IPS DF 6.9 (cell line): ENCODE results near the gene RYR1.
"Not testable (repeated sequence)": the region's sequence is repeated elsewhere in the genome, so short reads cannot be mapped to it uniquely, and the experiment has no call there.

Source experiments
- DNase-seq: peaks from one replicate; pipeline ENCODE4 v3.0.0-alpha.2; 2013; ENCODE audit warnings: low read depth, low spot score
- H3K27ac ChIP-seq: one replicate; pipeline ENCODE4 v1.5.1; 2013; ENCODE audit warnings: low read length, control low read depth
- H3K27me3 ChIP-seq: 2 replicates; pipeline ENCODE4 v1.6.1; 2013; ENCODE audit warnings: mild to moderate bottlenecking, low read length; ENCODE audit not compliant: control insufficient read depth, insufficient read depth
- H3K36me3 ChIP-seq: 2 replicates; pipeline ENCODE4 v1.6.1; 2013; ENCODE audit warnings: low read length; ENCODE audit not compliant: control insufficient read depth, insufficient read depth
- H3K4me1 ChIP-seq: 2 replicates; pipeline ENCODE4 v1.6.1; 2013; ENCODE audit warnings: low read length; ENCODE audit not compliant: control insufficient read depth, insufficient read depth
- H3K4me3 ChIP-seq: 2 replicates; pipeline ENCODE4 v1.5.1; 2013; ENCODE audit warnings: mild to moderate bottlenecking, low read length
- H3K9me3 ChIP-seq: 2 replicates; pipeline ENCODE4 v1.6.1; 2013; ENCODE audit warnings: low read length, inconsistent platforms; ENCODE audit not compliant: control insufficient read depth, insufficient read depth
- WGBS: extraction: QIAGEN DNeasy Blood & Tissue Kit; methylation state at CpG from one replicate; pipeline ENCODE4 v1.1.7; 2013; ENCODE audit warnings: mixed read lengths, missing lambda C conversion rate; ENCODE audit not compliant: insufficient read length, insufficient coverage; 5-methylcytosine and 5-hydroxymethylcytosine counted together

RYR1 gene

DNA sequence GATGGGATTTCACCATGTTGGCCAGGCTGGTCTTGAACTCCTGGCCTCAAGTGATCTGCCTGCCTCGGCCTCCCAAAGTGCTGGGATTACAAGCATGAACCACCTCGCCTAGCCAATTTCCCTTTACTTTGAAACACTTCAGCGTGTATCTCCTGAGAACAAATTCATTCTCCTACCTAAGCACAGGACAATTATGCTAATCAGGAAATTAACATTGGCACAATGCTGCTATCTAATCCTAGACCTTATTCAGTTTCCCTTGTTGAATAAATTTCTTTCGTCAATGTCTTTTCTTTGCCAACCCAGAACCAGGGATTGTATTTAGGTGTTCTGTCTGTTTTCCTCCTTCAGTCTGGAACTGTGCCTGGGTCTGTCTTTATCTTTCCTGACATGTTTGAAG is 116.5 kb downstream of the RYR1 start:
- WGBS = no CpG with 5 or more reads among the region's 4 CpGs
- Histone ChIP-seq H3K36me3 (peaks cover 4% of the 10 kb centered on the region; the same call in 1 of the 2 replicates), H3K4me1 (no peaks in the 10 kb centered on the region; the same call in 1 of the 2 replicates), H3K27me3 (no peaks in the 10 kb centered on the region), H3K27ac (no peak overlapping the region), H3K9me3 (no peaks in the 10 kb centered on the region), H3K4me3 (no peak overlapping the region)
- DNase-seq = no peak

DNA sequence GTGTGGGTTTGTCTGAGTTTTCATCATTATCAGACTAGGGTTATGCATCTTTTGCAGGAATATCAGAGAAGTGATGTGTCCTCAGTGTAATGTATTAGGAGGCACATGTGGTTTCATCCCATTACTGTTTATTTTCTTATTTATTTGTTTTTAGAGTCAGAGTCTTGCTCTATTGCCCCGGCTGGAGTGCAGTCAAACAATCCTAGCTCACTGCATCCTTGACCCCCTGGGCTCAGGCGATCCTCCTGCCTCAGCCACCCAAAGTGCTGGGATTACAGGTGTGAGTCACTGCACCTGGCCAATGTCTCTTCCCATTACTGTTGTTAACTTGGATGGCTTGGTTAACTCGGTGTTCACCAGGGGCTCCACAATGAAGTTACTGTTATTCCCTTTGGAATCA is 116.9 kb downstream of the RYR1 start:
- no peak for DNase-seq
- no peaks in the 10 kb centered on the region for H3K27me3 ChIP-seq
- H3K4me1 ChIP-seq = no peaks in the 10 kb centered on the region; the same call in 1 of the 2 replicates
- peaks cover 4% of the 10 kb centered on the region; the same call in 1 of the 2 replicates for H3K36me3 ChIP-seq
- no CpG with 5 or more reads among the region's 3 CpGs for WGBS
- no peak overlapping the region for H3K4me3 ChIP-seq
- H3K27ac ChIP-seq = no peak overlapping the region
- no peaks in the 10 kb centered on the region for H3K9me3 ChIP-seq

DNA sequence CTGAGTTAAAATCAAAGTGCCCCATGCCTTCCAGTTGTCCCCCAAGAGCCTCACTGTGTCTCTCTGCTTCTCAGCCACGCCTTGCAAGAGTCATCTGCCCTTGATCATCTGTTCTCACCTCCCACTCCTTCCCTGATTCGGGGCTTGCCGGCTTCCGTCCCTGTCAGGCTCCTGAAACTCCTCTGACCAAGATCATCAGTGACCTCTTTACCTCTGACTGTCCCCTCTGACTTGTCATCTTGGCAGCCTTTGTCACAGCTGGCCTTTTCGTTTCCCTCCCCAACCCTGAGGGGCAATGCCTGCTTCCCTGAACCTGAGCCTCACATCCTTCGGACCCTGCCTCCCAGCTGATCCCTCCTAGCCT is 117.9 kb downstream of the RYR1 start:
- WGBS = no CpG with 5 or more reads among the region's 6 CpGs
- peaks cover 4% of the 10 kb centered on the region; the same call in 1 of the 2 replicates for H3K36me3 ChIP-seq
- H3K9me3 ChIP-seq = no peaks in the 10 kb centered on the region
- DNase-seq = no peak
- H3K4me1 ChIP-seq = no peaks in the 10 kb centered on the region; the same call in 1 of the 2 replicates
- no peak overlapping the region for H3K4me3 ChIP-seq
- no peaks in the 10 kb centered on the region for H3K27me3 ChIP-seq
- H3K27ac ChIP-seq = no peak overlapping the region

DNA sequence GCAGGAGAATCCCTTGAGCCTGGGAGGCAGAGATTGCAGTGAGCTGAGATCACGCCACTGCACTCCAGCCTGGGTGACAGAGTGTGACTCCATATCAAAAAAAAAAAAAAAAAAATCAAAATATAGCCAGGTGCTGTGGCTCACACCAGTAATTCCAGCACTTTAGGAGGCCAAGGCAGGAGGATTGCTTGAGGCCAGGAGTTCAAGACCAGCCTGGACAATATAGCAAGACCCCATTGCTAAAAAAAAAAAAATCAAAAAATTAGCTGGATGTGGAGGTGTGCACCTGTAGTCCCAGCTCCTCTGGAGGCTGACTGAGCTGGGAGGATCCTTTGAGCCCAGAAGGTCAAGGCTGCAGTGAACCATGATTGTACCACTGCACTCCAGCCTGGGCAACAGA is 119.7 kb downstream of the RYR1 start:
- no CpG with 5 or more reads among the region's 1 CpG for WGBS
- not testable (repeated sequence) for DNase-seq, H3K4me1 ChIP-seq

DNA sequence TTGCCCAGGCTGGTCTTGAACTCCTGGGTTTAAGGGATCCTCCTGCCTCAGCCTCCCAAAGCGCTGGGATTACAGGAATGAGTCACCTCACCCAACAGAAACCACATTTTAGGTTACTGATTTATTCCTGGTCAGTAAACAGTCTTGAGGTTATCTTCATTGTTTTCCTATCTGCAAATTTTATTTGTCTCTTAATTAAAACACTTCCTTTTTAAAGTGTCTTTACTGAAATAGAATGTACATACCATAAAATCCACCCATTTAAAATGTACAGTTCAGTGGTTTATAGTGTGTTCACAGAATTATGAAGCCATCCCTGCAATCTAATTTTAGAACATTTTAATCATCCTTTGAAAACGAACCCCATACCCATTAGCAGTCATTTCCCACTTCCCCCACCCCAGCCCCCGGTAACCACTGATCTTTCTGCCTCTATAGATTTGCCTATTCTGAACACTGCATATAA is 121.2 kb downstream of the RYR1 start:
- no peaks in the 10 kb centered on the region for H3K9me3 ChIP-seq
- no CpG with 5 or more reads among the region's 3 CpGs for WGBS
- no peak overlapping the region for H3K27ac ChIP-seq

More for the DNA sequence above, 119.7 kb downstream of the RYR1 start:
- not testable (repeated sequence) for H3K27me3 ChIP-seq, H3K9me3 ChIP-seq, H3K36me3 ChIP-seq, H3K4me3 ChIP-seq, H3K27ac ChIP-seq

DNA sequence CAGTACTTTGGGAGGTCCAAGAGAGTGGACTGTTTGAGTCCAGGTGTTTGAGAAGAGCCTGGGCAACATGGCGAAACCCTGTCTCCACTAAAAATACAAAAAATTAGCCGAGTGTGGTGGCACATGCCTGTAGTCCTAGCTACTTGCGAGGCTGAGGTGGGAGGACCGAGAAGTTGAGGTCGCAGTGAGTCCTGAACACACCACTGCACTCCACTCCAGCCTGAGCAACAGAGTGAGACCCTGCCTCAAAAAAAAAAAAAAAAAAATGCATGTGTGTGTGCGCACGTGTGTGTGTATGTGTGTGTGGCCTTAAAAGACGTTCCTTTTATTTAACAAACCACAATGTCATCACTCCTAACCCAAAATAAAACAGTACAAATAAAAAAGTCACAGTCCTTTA is 121.7 kb downstream of the RYR1 start:
- no CpG with 5 or more reads among the region's 8 CpGs for WGBS
- Histone ChIP-seq H3K36me3 (peaks cover 4% of the 10 kb centered on the region; the same call in 1 of the 2 replicates), H3K9me3 (no peaks in the 10 kb centered on the region), H3K4me1 (no peaks in the 10 kb centered on the region), H3K27ac (no peak overlapping the region), H3K27me3 (no peaks in the 10 kb centered on the region), H3K4me3 (no peak overlapping the region)
- DNase-seq = no peak

More for the DNA sequence above, 121.2 kb downstream of the RYR1 start:
- Histone ChIP-seq H3K36me3 (peaks cover 4% of the 10 kb centered on the region; the same call in 1 of the 2 replicates), H3K4me3 (no peak overlapping the region), H3K4me1 (no peaks in the 10 kb centered on the region), H3K27me3 (no peaks in the 10 kb centered on the region)
- no peak for DNase-seq

DNA sequence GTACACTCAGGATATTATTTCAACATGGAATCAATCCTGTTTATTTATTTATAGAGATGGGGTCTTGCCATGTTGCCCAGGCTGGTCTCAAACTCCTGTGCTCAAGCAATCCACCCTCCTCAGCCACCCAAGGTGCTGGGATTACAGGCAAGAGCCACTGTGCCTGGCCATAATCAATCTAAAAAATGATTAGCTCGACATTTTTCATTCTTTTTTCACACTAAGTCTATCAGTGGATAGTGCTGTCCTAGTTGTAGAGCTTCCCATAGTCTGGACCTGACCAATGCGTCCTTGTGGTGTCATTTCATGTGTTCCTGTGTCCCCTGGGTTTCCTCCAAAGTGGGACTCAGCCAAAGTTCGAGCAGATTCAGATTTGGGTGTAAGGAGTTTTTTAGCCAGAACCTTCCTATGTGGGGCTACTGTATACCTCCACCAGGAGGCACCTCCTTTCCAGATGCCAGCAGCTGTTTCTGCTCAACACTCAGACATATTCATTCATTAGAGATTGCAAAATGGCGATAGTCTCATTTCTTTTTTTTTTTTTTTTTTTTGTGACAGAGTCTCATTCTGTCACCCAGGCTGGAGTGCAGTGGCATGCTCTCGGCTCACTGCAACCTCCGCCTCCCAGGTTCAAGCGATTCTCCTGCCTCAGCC is 123.2 kb downstream of the RYR1 start:
- DNase-seq = no peak
- H3K4me1 ChIP-seq = no peaks in the 10 kb centered on the region
- no peaks in the 10 kb centered on the region for H3K36me3 ChIP-seq
- no CpG with 5 or more reads among the region's 7 CpGs for WGBS
- no peak overlapping the region for H3K27ac ChIP-seq
- H3K9me3 ChIP-seq = no peaks in the 10 kb centered on the region
- H3K27me3 ChIP-seq = no peaks in the 10 kb centered on the region
- H3K4me3 ChIP-seq = no peak overlapping the region

DNA sequence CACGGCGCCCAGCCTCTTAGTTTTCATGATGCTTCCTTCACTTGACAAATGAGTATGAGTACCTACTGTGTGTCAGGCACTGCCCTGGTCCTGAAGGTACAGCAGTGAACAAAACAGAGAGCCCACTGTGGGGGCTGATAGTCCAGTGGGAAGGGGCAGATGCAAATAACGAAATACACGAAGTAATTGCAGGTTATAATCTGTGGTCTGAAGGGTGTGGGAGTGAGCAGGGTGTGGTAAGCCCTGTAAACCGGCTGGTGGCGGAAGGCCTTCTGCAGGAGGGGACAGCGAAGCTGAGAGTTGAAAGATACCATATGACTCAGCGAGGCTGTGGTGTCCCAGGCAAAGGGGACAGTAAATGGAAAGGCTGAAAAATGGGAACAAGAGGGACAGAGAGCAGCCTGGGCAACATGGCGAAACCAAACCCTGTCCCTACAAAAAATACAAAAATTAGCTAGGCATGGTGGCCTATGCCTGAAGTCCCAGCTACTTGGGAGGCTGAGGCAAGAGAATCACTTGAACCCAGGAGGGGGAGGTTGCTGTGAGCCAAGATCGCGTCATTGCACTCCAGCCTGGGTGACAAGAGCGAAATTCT is 123.8 kb downstream of the RYR1 start:
- Histone ChIP-seq H3K9me3 (no peaks in the 10 kb centered on the region), H3K4me3 (no peak overlapping the region), H3K27ac (no peak overlapping the region), H3K36me3 (no peaks in the 10 kb centered on the region), H3K4me1 (no peaks in the 10 kb centered on the region), H3K27me3 (no peaks in the 10 kb centered on the region)
- no peak for DNase-seq
- WGBS = no CpG with 5 or more reads among the region's 12 CpGs

DNA sequence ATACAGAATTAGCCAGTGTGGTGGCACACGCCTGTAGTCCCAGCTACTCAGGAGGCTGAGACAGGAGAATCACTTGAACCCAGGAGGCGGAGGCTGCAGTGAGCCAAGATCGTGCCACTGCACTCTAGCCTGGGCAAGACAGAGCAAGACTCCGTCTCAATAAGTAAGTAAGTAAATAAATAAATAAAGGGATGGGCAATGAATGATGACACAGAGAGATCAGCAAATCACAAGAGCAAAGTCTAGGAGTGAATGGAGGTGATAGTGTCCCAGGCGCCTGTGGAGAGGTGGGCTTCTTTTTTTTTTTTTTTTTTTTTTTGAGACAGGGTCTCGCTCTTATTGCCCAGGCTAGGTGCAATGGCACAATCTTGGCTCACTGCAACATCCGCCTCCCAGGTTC is 125.4 kb downstream of the RYR1 start:
- H3K36me3 ChIP-seq, DNase-seq, H3K27ac ChIP-seq, H3K9me3 ChIP-seq, H3K4me1 ChIP-seq, H3K27me3 ChIP-seq, H3K4me3 ChIP-seq: not testable (repeated sequence)
- no CpG with 5 or more reads among the region's 7 CpGs for WGBS

DNA sequence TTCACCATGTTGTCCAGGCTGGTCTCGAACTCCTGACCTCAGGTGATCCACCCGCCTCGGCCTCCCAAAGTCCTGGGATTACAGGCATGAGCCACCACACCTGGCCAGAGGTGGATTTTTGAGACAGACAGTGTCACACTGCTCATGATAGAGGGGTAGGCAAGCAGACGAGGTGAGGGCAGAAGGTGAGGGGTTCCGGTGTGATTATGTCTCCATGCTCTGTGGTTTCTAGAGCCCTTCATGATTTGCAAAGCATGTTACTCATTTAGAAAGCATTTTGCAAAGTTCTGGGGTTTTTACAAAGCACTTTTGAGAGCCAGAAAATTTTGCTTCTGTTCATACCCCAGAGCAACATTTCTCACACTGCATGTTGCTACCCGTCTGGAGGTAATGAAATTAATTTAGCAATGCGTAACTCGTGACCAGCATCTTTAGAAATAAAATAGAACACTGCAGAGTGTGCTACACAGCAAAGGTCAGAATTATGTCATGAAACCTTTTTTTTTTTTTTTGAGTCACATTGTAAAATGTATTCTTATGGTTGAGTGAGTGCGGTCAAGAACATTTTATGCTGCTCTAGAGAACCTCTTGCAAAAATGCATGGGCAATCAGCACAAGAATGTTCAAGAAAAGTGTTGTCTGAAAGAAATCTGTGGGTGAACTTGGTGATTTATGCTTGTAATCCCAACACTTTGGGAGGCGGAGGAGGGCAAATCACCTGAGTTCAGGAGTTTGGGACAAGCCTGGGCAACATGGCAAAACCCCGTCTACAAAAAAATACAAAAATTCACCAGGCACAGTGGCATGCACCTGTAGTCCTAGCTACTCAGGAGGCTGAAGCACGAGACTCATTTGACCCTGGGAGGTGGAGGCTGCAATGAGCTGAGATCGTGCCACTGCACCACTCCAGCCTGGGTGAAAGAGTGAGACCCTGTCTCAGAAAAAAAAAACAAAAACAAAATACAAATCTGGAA is 126.2 kb downstream of the RYR1 start:
- WGBS = no CpG with 5 or more reads among the region's 13 CpGs

More for the DNA sequence above, 126.2 kb downstream of the RYR1 start:
- Histone ChIP-seq H3K36me3 (no peaks in the 10 kb centered on the region), H3K27me3 (no peaks in the 10 kb centered on the region), H3K27ac (no peak overlapping the region), H3K4me1 (no peaks in the 10 kb centered on the region; the same call in 1 of the 2 replicates), H3K4me3 (no peak overlapping the region), H3K9me3 (no peaks in the 10 kb centered on the region)
- no peak for DNase-seq
